HEK293 (cell line): ENCODE results near the gene ATP4A.

Experiments used
- CTCF ChIA-PET: fragments of 350-600 bp; formaldehyde crosslinking; extraction: SDS; loops from one replicate; lab custom pipeline; 2021; ENCODE audit warnings: antibody characterized with exemption; lab: Yijun Ruan, JAX
- POLR2A ChIA-PET: fragments of 300-600 bp; formaldehyde crosslinking; extraction: SDS; loops from one replicate; lab custom pipeline; 2020; ENCODE audit warnings: antibody characterized with exemption, inconsistent platforms; lab: Yijun Ruan, JAX
- H3K27ac ChIP-seq: fragments of 200-500 bp; sonication (Bioruptor generic); 2 replicates; pipeline ENCODE4 v1.5.1; 2014; ENCODE audit warnings: low read depth, low read length, control low read depth, inconsistent platforms; ENCODE audit errors: extremely low read depth
- H3K36me3 ChIP-seq, 2 experiments: fragments of 200-500 bp in 1 of 2; sonication (Bioruptor generic) in 1 of 2; 1 replicate in 1 of 2; 2 replicates in 1 of 2; pipeline ENCODE4 v1.5.1; 2014 to 2017; ENCODE audit warnings: inconsistent platforms in 2 of 2, low read length in 2 of 2; ENCODE audit not compliant: control insufficient read depth in 2 of 2, insufficient read depth in 1 of 2
- H3K4me1 ChIP-seq: fragments of 200-500 bp; sonication (Bioruptor generic); 2 replicates; pipeline ENCODE4 v1.5.1; 2014; ENCODE audit warnings: mild to moderate bottlenecking, low read length, inconsistent platforms; ENCODE audit not compliant: control insufficient read depth, insufficient read depth
- H3K4me3 ChIP-seq: 2 replicates; pipeline ENCODE4 v1.5.1; 2011; ENCODE audit warnings: low read depth, mild to moderate bottlenecking, control low read depth, low read length, moderate library complexity
- H3K9me3 ChIP-seq: fragments of 200-500 bp; sonication (Bioruptor generic); 2 replicates; pipeline ENCODE4 v1.5.1; 2014; ENCODE audit warnings: low read depth, low read length, inconsistent platforms; ENCODE audit not compliant: control insufficient read depth, insufficient read depth
- BCL11B ChIP-seq: fragments of 450-650 bp; formaldehyde crosslinking; IDR thresholded peaks from 2 replicates; pipeline ENCODE4 v1.5.1; 2016; ENCODE audit warnings: low read depth, missing biosample characterization, missing genetic modification characterization
- HIC1 ChIP-seq: fragments of 450-650 bp; formaldehyde crosslinking; IDR thresholded peaks from 2 replicates; pipeline ENCODE4 v1.5.1; 2016; ENCODE audit warnings: missing biosample characterization, missing genetic modification characterization
- KLF1 ChIP-seq: fragments of 450-650 bp; formaldehyde crosslinking; IDR thresholded peaks from 2 replicates; pipeline ENCODE4 v1.5.1; 2016; ENCODE audit warnings: missing biosample characterization, missing genetic modification characterization
- KLF10 ChIP-seq: fragments of 450-650 bp; IDR thresholded peaks from 2 replicates; pipeline ENCODE4 v1.5.1; 2018; ENCODE audit warnings: missing biosample characterization, mild to moderate bottlenecking, missing genetic modification characterization
- MEIS1 ChIP-seq: sonication (generic); formaldehyde crosslinking; IDR thresholded peaks from 2 replicates; pipeline ENCODE4 v1.8.1; 2022; ENCODE audit warnings: missing genetic modification reagents, mild to moderate bottlenecking, borderline replicate concordance
- OSR2 ChIP-seq: fragments of 450-650 bp; formaldehyde crosslinking; IDR thresholded peaks from 2 replicates; pipeline ENCODE4 v1.5.1; 2016; ENCODE audit warnings: missing biosample characterization, missing genetic modification characterization
- OVOL3 ChIP-seq: fragments of 450-650 bp; formaldehyde crosslinking; IDR thresholded peaks from 2 replicates; pipeline ENCODE4 v1.5.1; 2016; ENCODE audit warnings: missing biosample characterization, missing genetic modification characterization
- PRDM4 ChIP-seq: fragments of 450-650 bp; formaldehyde crosslinking; IDR thresholded peaks from 2 replicates; pipeline ENCODE4 v1.5.1; 2017; ENCODE audit warnings: missing biosample characterization, missing genetic modification characterization
- ZBTB11 ChIP-seq: fragments of 450-650 bp; formaldehyde crosslinking; conservative IDR thresholded peaks from 2 replicates; pipeline ENCODE4 v1.5.1; 2016; ENCODE audit warnings: low read depth, missing biosample characterization, missing genetic modification characterization
- ZBTB17 ChIP-seq: fragments of 450-650 bp; formaldehyde crosslinking; IDR thresholded peaks from 2 replicates; pipeline ENCODE4 v1.5.1; 2016; ENCODE audit warnings: missing biosample characterization, missing genetic modification characterization
- ZBTB21 ChIP-seq: fragments of 450-650 bp; formaldehyde crosslinking; IDR thresholded peaks from 2 replicates; pipeline ENCODE4 v1.5.1; 2017; ENCODE audit warnings: missing biosample characterization, missing genetic modification characterization
- ZNF10 ChIP-seq: fragments of 450-650 bp; formaldehyde crosslinking; IDR thresholded peaks from 2 replicates; pipeline ENCODE4 v1.5.1; 2017; ENCODE audit warnings: missing biosample characterization, missing genetic modification characterization
- ZNF121 ChIP-seq: fragments of 450-650 bp; formaldehyde crosslinking; IDR thresholded peaks from 2 replicates; pipeline ENCODE4 v1.5.1; 2016; ENCODE audit warnings: missing biosample characterization, missing genetic modification characterization
- ZNF155 ChIP-seq: fragments of 450-650 bp; formaldehyde crosslinking; IDR thresholded peaks from 2 replicates; pipeline ENCODE4 v1.5.1; 2016; ENCODE audit warnings: missing biosample characterization, missing genetic modification characterization
- ZNF157 ChIP-seq: fragments of 450-650 bp; formaldehyde crosslinking; IDR thresholded peaks from 2 replicates; pipeline ENCODE4 v1.5.1; 2016; ENCODE audit warnings: missing biosample characterization, missing genetic modification characterization
- ZNF24 ChIP-seq: fragments of 450-650 bp; formaldehyde crosslinking; IDR thresholded peaks from 2 replicates; pipeline ENCODE4 v1.5.1; 2016; ENCODE audit warnings: missing biosample characterization, missing genetic modification characterization
- ZNF248 ChIP-seq: fragments of 450-650 bp; formaldehyde crosslinking; IDR thresholded peaks from 2 replicates; pipeline ENCODE4 v1.5.1; 2017; ENCODE audit warnings: missing biosample characterization, missing genetic modification characterization
- ZNF324 ChIP-seq: fragments of 450-650 bp; formaldehyde crosslinking; IDR thresholded peaks from 2 replicates; pipeline ENCODE4 v1.5.1; 2016; ENCODE audit warnings: missing biosample characterization, missing genetic modification characterization
- ZNF37A ChIP-seq: fragments of 450-650 bp; IDR thresholded peaks from 2 replicates; pipeline ENCODE4 v1.5.1; 2018; ENCODE audit warnings: missing biosample characterization, missing genetic modification characterization
- ZNF416 ChIP-seq: fragments of 450-650 bp; formaldehyde crosslinking; IDR thresholded peaks from 2 replicates; pipeline ENCODE4 v1.5.1; 2016; ENCODE audit warnings: missing biosample characterization, missing genetic modification characterization
- ZNF426 ChIP-seq: fragments of 450-650 bp; formaldehyde crosslinking; IDR thresholded peaks from 2 replicates; pipeline ENCODE4 v1.5.1; 2017; ENCODE audit warnings: missing biosample characterization, missing genetic modification characterization, mild to moderate bottlenecking, inconsistent platforms, moderate library complexity
- ZNF529 ChIP-seq: fragments of 450-650 bp; formaldehyde crosslinking; IDR thresholded peaks from 2 replicates; pipeline ENCODE4 v1.5.1; 2017; ENCODE audit warnings: missing genetic modification characterization, missing biosample characterization; ENCODE audit not compliant: insufficient replicate concordance
- ZNF548 ChIP-seq: fragments of 450-650 bp; formaldehyde crosslinking; IDR thresholded peaks from 2 replicates; pipeline ENCODE4 v1.5.1; 2016; ENCODE audit warnings: missing biosample characterization, missing genetic modification characterization
- ZNF610 ChIP-seq: fragments of 450-650 bp; formaldehyde crosslinking; IDR thresholded peaks from 2 replicates; pipeline ENCODE4 v1.5.1; 2016; ENCODE audit warnings: missing biosample characterization, missing genetic modification characterization, borderline replicate concordance
- ZNF768 ChIP-seq: fragments of 450-650 bp; formaldehyde crosslinking; IDR thresholded peaks from 2 replicates; pipeline ENCODE4 v1.5.1; 2018; ENCODE audit warnings: missing biosample characterization, mild to moderate bottlenecking, missing genetic modification characterization
- ZNF791 ChIP-seq: fragments of 450-650 bp; formaldehyde crosslinking; IDR thresholded peaks from 2 replicates; pipeline ENCODE4 v1.5.1; 2016; ENCODE audit warnings: missing biosample characterization, missing genetic modification characterization
- TF ChIP-seq, protein P1 (sequence below): fragments of 450-650 bp; formaldehyde crosslinking; IDR thresholded peaks from 2 replicates; pipeline ENCODE4 v1.5.1; 2016; ENCODE audit warnings: missing biosample characterization, missing genetic modification characterization, borderline replicate concordance
- TF ChIP-seq, protein P2 (sequence below): fragments of 450-650 bp; formaldehyde crosslinking; IDR thresholded peaks from 2 replicates; pipeline ENCODE4 v1.5.1; 2016; ENCODE audit warnings: missing biosample characterization, missing genetic modification characterization

The ATP4A gene

GRCh38 chr19:35509018-35509652, 54.3 kb downstream of the ATP4A start:
- H3K9me3 ChIP-seq = no peaks in the 10 kb centered on the region; the same call in 1 of the 2 replicates
- peak overlapping the region; percentile 99 for H3K27ac ChIP-seq
- CTCF ChIA-PET = interaction anchor here (0.6 to 9.8 kb wide), 36 partner anchors 9 to 715 kb away, joined by 3 to 176 read pairs (median 5); partner anchors contain the start of genes HAMP, HAUS5 and KRTDAP
- H3K36me3 ChIP-seq = peaks cover 7 to 37% of the 10 kb centered on the region in 2 experiments
- POLR2A ChIA-PET = interaction anchor here (0.6 to 2.2 kb wide), 13 partner anchors 9 to 242 kb away, joined by 3 to 18 read pairs (median 3); partner anchors contain the start of genes COX6B1 and SBSN
- peak overlapping the region; percentile 48 for H3K4me3 ChIP-seq
- peaks cover 15% of the 10 kb centered on the region for H3K4me1 ChIP-seq
- TF ChIP-seq ZNF791 = no peak
- TF ChIP-seq ZNF37A (tag by site-specific recombination) = no peak
- TF ChIP-seq KLF1 = no peak
- TF ChIP-seq ZNF324 (tag by site-specific recombination) = no peak
- TF ChIP-seq ZNF248 (tag by site-specific recombination) = no peak
- TF ChIP-seq, protein P1, sequence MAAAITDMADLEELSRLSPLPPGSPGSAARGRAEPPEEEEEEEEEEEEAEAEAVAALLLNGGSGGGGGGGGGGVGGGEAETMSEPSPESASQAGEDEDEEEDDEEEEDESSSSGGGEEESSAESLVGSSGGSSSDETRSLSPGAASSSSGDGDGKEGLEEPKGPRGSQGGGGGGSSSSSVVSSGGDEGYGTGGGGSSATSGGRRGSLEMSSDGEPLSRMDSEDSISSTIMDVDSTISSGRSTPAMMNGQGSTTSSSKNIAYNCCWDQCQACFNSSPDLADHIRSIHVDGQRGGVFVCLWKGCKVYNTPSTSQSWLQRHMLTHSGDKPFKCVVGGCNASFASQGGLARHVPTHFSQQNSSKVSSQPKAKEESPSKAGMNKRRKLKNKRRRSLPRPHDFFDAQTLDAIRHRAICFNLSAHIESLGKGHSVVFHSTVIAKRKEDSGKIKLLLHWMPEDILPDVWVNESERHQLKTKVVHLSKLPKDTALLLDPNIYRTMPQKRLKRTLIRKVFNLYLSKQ (tag by site-specific recombination) = no peak
- peak; percentile 14; the same call in 1 of the 2 replicates for TF ChIP-seq PRDM4 (tag by site-specific recombination)
- peak; percentile 21; the same call in 1 of the 2 replicates for TF ChIP-seq KLF10 (tag by site-specific recombination)
- TF ChIP-seq, protein P2, sequence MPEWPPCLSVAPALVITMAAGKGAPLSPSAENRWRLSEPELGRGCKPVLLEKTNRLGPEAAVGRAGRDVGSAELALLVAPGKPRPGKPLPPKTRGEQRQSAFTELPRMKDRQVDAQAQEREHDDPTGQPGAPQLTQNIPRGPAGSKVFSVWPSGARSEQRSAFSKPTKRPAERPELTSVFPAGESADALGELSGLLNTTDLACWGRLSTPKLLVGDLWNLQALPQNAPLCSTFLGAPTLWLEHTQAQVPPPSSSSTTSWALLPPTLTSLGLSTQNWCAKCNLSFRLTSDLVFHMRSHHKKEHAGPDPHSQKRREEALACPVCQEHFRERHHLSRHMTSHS = no peak
- peak; percentile 93 for TF ChIP-seq ZBTB11 (tag by site-specific recombination)
- TF ChIP-seq ZNF610 (tag by site-specific recombination) = no peak; the same call in 1 of the 2 replicates
- TF ChIP-seq ZNF416 = no peak
- TF ChIP-seq HIC1 (tag by site-specific recombination) = no peak
- no peak for TF ChIP-seq ZNF155
- no peak for TF ChIP-seq ZBTB21 (tag by site-specific recombination)
- no peak for TF ChIP-seq ZNF529 (tag by site-specific recombination)
- no peak for TF ChIP-seq BCL11B (tag by site-specific recombination)
- TF ChIP-seq ZNF10 = no peak; the same call in 1 of the 2 replicates
- no peak for TF ChIP-seq OSR2
- TF ChIP-seq OVOL3 (tag by site-specific recombination) = no peak
- no peak for TF ChIP-seq ZNF121 (tag by site-specific recombination)
- TF ChIP-seq ZNF157 (tag by site-specific recombination) = no peak
- 0 out of 2 replicates have a peak, but pooled peaks have one; percentile 21 for TF ChIP-seq ZNF548 (tag by site-specific recombination)
- TF ChIP-seq ZBTB17 (tag by site-specific recombination) = peak; percentile 82
- no peak for TF ChIP-seq ZNF426
- TF ChIP-seq ZNF768 (tag by site-specific recombination) = no peak
- TF ChIP-seq MEIS1 (CRISPR knock-in tag) = no peak
- no peak for TF ChIP-seq ZNF24 (tag by site-specific recombination)
